Measurements from ENCODE around the gene PTCD3.

GRCh38 chr2:86157009-86157556, 51.0 kb downstream of the PTCD3 start:
- TF ChIP-seq CTCF (IDR thresholded peaks at IDR 0.05) (peak in 2 of 6 experiments; percentile 8 to 24), POLR2A (IDR thresholded peaks at IDR 0.05) (no peak)

All from Peyer's patch (tissue), 4 donors.